GM19372 (cell line): Measurements from ENCODE around the gene RGS19.

Source experiments
- ATAC-seq: cut with Tn5 transposase; IDR thresholded peaks from one replicate; pipeline ENCODE4 v1.9.1; 2021; ENCODE audit warnings: mild to moderate bottlenecking, low read depth, moderate library complexity; ENCODE audit not compliant: unreplicated experiment

The RGS19 gene

DNA sequence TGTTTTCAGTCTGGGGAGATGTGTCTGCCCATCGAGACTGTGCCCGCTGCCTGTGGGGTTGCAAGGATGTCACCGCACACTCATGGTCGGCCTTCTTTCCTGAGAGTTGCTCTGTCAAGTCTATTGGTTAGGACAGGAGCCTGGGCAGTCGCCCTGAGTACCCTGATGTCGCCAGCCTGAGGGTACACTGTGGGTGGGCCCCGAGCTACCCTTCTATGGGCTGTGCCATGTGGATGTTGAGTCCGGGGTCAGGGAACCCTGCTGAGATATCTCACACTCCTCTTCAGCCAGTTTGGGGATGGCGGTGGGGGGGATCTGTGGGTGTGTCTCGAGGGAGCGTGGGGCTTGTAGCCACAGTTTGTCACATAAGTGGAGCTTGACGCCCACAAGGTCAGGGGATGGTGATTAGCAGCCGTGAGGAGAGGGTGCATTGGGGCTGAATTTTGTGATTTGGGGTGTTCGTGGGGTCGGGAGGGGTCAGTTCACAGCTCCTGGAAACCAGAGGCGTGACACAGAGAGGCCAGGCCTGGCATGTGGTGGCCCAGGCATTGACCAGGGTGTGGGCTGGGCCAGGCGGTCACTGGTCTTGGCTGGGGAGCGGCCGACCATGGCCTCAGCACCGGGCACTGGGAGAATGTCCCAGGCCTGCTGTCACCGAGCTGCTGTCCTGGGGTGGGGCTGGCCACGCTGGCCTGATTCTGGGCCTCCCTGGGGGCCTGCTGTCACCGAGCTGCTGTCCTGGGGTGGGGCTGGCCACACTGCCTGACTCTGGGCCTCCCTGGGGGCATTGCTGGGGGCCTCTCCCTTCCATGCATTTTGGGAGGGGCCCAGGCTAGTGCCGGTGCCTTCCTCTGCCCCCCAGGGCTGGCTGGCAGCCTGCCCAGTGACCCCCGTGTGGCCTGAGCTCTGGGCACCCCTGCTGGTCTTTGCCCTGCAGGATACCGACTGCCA lies 29.7 kb upstream of the RGS19 start:
- no peak for ATAC-seq

GRCh38 chr20:64107736-64108457 lies 28.6 kb upstream of the RGS19 start:
- no peak for ATAC-seq

GRCh38 chr20:64106981-64107735 lies 27.8 kb upstream of the RGS19 start, which contains the start of gene NPBWR2:
NPBWR2 (minus strand) TSS chr20:64107565; CDS start chr20:64106831, 734 bp downstream.
- no peak for ATAC-seq

DNA sequence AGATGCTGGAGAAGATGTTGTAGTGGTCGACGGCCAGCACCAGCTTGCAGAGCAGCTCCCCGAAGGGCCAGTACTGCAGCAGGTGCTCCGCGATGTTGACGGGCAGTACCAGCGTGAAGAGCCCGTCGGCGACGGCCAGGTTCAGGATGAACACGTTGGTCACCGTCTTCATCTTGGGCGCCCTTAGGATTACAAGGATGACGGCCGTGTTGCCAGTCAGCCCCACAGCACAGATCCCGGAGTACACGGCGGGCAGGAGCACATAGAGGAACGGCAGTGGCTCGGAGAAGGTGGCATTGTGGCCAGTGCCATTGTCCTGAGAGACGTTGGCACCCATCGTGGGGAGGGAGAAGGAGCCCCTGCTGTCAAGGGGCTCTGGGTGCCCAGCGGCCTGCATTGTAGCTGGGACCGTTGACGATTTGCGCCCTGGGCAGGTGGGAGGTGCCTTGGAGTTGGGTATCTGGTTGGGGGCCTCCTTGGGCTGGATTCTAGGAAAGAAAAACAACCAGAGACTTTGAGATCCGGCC lies 27.2 kb upstream of the RGS19 start:
- no peak for ATAC-seq

DNA sequence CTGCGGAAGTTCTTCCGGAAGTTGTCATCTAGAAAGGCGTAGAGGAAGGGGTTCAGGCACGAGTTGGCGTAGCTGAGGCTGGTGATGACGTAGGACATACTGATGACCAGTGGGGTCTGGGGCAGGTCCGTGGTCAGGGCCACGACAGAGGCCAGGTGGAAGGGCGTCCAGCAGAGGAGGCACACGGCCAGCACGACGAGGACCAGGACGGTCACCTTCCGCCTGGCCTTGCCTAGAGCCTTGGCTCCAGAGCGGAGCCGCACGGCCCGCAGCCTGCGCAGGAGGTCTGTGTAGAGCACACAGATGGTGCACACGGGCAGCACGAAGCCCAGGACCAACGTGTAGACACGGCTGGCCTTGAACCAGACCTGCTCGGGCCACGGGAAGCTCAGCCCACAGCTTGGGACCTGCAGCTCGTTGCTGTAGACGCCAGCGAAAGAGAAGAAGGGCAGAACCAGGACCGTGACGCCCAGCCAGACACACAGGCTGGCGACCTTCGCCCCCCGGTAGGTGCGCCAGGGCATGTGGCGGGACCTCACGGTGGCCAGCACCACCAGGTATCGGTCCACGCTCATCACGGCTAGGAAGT lies 26.6 kb upstream of the RGS19 start:
- ATAC-seq, result no peak

- no peak for ATAC-seq
Measured at GRCh38 chr20:64104667-64105451, 25.5 kb upstream of the RGS19 start.

GRCh38 chr20:64103871-64104666 lies 24.8 kb upstream of the RGS19 start:
- no peak for ATAC-seq

- no peak for ATAC-seq
Measured at GRCh38 chr20:64102647-64103354, 23.5 kb upstream of the RGS19 start.

GRCh38 chr20:64101731-64102621 lies 22.7 kb upstream of the RGS19 start:
- no peak for ATAC-seq

- no peak for ATAC-seq
Measured at GRCh38 chr20:64100946-64101688, 21.8 kb upstream of the RGS19 start.

- no peak for ATAC-seq
Measured at GRCh38 chr20:64100566-64100888, 21.2 kb upstream of the RGS19 start.

GRCh38 chr20:64099880-64100565 lies 20.7 kb upstream of the RGS19 start:
- ATAC-seq, result no peak

- no peak for ATAC-seq
Measured at GRCh38 chr20:64099086-64099786, 19.9 kb upstream of the RGS19 start.

- no peak for ATAC-seq
Measured at GRCh38 chr20:64098471-64099013, 19.2 kb upstream of the RGS19 start.

GRCh38 chr20:64096535-64096934 lies 17.2 kb upstream of the RGS19 start:
- no peak for ATAC-seq
